Adipose tissue (tissue), 3 donors: ENCODE data around the gene YES1. TPM values are rescaled to one million over a fixed set of nuclear protein-coding genes. Genes with fewer than 3 reads are reported as not detected.

Experiments used
- H3K27ac ChIP-seq: one replicate; pipeline ENCODE4 v1.5.1; 2013; ENCODE audit warnings: low read depth, low read length
- WGBS, 3 donors: extraction: QIAGEN DNeasy Blood & Tissue Kit; methylation state at CpG; one replicate each; pipeline ENCODE4 v1.1.7; 2013; 5-methylcytosine and 5-hydroxymethylcytosine counted together
- polyA plus RNA-seq, 3 donors: library from polyadenylated mRNA; stranded (reverse); fragments of 200-250 nt; gene quantifications; one replicate each; pipeline ENCODE4 v1.2.3, GENCODE V29; 2013
- donor health status: healthy with polysubstance abuse.
- donor health status: Bipolar disorder and iron deficiency.
- donor health status: healthy.

YES1 gene
- polyA plus RNA-seq, 3 donors, result 22.8 to 38.4 (median 31.1) TPM

- WGBS, 3 donors, result 55 to 82% (median 57%) methylated on average over 4 of the region's 4 CpGs
- H3K27ac ChIP-seq, result no peak overlapping the region
These were observed 134.9 kb downstream of the YES1 start for GRCh38 chr18:677145-677544.

GRCh38 chr18:676736-677135, 135.3 kb downstream of the YES1 start:
- 93 to 96% (median 94%) methylated on average over 3 of the region's 3 CpGs for WGBS, 3 donors
- H3K27ac ChIP-seq, result no peak overlapping the region

GRCh38 chr18:676069-676468, 136.0 kb downstream of the YES1 start:
- H3K27ac ChIP-seq, result no peak overlapping the region
- 80 to 91% (median 89%) methylated on average over 5 of the region's 5 CpGs for WGBS, 3 donors

- H3K27ac ChIP-seq, result no peak overlapping the region
- WGBS, 3 donors, result 95 to 97% (median 97%) methylated on average over 7 of the region's 7 CpGs
These were observed 136.7 kb downstream of the YES1 start for GRCh38 chr18:675307-675706.

- no peak overlapping the region for H3K27ac ChIP-seq
- 60 to 70% (median 61%) methylated on average over 5 of the region's 5 CpGs for WGBS, 3 donors
These were observed 138.3 kb downstream of the YES1 start for GRCh38 chr18:673769-674168.

GRCh38 chr18:673317-673716, 138.7 kb downstream of the YES1 start:
- no peak overlapping the region for H3K27ac ChIP-seq
- 88 to 92% (median 91%) methylated on average over 3 of the region's 3 CpGs for WGBS, 3 donors

Other genes with a start within 250 kb of the YES1 start
- not detected for gene CETN1, start 231.9 kb downstream of the YES1 start, polyA plus RNA-seq
- gene CLUL1, start 215.3 kb downstream of the YES1 start, polyA plus RNA-seq, result 1 to 10 TPM in 1 of 3 donors, under 1 TPM in 1, not detected in 1; 0.10 to 1.7 TPM
- gene TYMS, start 154.6 kb downstream of the YES1 start, polyA plus RNA-seq, result 1 to 10 TPM; 1.2 to 2.2 (median 2.0) TPM
- 10 to 100 TPM; 24.5 to 32.2 (median 27.7) TPM for gene ENOSF1, start 99.6 kb downstream of the YES1 start, polyA plus RNA-seq
- 1 to 10 TPM in 1 of 3 donors, under 1 TPM in 2; 0.34 to 1.7 (median 0.83) TPM for gene ADCYAP1, start 92.6 kb upstream of the YES1 start, polyA plus RNA-seq